IPS-18c (cell line): ENCODE measurements around the gene RASGRF1.

Experiments
- H3K4me3 ChIP-seq: 2 replicates; pipeline ENCODE4 v1.7.0; 2013; ENCODE audit warnings: low read depth, mild to moderate bottlenecking, low read length, moderate library complexity; ENCODE audit not compliant: insufficient read depth
- H3K9me3 ChIP-seq: one replicate; pipeline ENCODE4 v1.6.1; 2013; ENCODE audit warnings: mild to moderate bottlenecking, low read length, moderate library complexity; ENCODE audit not compliant: control insufficient read depth, insufficient read depth

The RASGRF1 gene

DNA sequence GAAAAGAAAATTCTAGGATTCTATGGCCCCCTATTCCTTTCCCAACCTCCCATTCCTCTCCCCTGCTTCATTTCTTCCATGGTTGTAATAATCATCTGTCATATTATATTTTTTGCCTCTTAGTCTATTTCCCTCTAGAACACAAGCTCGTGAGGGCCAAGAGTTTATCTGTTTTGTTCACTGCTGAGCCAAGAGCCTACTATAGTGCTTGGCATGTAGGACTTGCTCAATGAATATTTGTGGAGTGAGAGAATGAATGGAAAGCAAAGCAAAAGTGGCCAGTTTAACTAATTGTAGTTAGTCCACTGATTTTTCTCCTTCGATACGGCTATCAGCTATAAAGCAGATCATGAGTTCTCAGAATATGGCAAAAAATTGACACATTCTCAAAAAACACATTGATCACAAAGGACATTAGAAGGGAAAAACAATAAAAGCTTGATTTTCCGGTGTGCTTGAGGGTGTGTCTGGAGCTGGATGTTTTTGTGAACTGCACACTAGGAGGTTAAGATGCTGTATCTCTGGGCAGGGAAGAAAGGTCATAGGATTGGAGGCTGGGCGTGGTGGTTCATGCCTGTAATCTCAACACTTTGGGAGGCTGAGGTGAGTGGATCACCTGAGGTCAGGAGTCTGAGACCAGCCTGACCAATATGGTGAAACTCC lies 120.8 kb downstream of the RASGRF1 start:
- H3K4me3 ChIP-seq, result no peak overlapping the region
- H3K9me3 ChIP-seq, result no peaks in the 10 kb centered on the region

DNA sequence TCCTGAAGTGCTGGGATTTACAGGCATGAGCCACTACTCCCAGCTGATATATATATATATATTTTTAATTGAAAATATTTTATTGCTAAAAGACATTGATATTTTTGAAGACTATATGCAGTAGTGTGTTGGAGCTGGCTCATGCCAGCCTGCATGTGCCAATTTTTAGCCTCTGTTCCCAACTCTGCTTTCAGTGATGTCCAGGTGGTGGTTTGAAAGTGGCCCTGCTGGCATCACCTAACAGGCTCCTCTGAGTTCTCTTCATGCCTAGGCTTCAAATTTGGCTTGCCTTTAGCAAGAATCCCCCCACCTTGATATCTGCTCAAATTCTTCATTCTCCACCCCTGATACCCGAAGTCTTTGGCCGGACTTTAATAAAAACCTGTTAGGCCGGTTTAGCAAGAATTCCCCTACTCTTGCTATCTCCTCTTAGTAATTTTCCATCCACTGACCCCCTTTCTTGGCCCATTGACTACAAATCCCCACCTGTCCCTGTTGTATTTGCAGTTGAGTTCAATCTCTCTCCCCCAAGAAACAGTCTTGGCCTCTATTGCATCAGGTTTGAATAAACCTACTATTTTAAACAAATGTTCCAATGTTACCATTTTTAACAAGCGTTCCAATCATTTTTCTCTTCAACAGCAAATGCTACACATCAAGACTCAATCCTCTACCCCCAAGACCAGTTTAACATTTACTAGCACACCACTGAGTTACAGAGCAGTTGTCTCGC lies 121.9 kb downstream of the RASGRF1 start:
- H3K4me3 ChIP-seq, result no peak overlapping the region
- H3K9me3 ChIP-seq, result no peaks in the 10 kb centered on the region

DNA sequence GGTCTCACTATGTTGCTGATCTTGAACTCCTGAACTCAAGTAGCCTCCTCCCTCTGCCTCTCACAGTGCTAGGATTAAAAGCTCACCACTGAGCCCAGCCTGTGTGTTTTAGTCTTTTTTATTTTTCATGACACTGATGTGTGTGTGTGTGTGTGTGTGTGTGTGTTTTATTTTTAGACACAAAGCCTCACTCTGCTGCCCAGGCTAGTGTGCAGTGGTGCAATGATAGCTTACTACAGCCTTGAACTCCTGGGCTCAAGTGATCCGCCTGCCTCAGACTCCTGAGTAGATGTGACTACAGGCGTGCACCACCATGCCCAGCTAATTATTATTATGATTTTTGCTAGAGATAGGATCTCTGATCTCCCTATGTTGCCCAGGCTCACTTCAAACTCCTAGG lies 122.5 kb downstream of the RASGRF1 start:
- Histone ChIP-seq H3K9me3 (no peaks in the 10 kb centered on the region), H3K4me3 (no peak overlapping the region)

DNA sequence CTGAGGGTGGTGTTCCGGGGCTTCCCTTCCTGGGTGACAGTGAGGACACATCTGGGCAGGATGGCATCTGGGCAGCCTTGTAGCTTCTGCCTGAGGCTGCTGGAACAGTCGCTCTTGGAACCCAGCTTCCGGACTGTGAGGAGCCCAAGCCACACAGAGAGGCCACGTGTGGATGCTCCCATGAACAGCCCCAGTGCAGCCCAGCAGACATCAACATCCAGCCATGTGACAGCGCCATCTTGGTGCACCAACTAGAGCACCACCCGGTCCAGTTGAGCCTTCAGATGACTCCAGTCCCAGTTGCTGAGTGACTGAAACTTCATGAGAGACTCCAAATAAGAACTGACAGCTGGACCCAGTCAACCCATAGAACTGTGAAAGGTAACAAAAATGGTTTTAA lies 130.3 kb downstream of the RASGRF1 start:
- no peak overlapping the region for H3K4me3 ChIP-seq
- H3K9me3 ChIP-seq, result no peaks in the 10 kb centered on the region

DNA sequence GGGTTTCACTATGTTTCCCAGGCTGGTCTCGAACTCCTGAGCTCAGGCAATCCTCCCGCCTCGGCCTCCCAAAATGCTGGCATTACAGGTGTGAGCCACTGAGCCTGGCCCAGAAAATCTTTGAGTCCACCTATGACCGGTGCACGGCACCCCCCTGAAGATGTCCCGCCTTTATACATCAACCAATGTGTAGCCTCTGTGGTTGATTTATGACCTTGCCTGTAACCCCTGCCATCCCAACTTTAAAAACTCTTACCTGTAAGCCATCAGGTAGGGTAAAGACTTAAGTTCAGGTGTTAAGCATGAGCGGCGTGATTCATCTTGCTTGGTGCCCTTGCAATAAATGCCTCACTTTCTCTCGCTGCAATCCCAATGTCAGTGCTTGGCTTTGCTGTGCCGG lies 131.2 kb downstream of the RASGRF1 start:
- Histone ChIP-seq H3K4me3 (no peak overlapping the region), H3K9me3 (peaks cover under 1% of the 10 kb centered on the region)

DNA sequence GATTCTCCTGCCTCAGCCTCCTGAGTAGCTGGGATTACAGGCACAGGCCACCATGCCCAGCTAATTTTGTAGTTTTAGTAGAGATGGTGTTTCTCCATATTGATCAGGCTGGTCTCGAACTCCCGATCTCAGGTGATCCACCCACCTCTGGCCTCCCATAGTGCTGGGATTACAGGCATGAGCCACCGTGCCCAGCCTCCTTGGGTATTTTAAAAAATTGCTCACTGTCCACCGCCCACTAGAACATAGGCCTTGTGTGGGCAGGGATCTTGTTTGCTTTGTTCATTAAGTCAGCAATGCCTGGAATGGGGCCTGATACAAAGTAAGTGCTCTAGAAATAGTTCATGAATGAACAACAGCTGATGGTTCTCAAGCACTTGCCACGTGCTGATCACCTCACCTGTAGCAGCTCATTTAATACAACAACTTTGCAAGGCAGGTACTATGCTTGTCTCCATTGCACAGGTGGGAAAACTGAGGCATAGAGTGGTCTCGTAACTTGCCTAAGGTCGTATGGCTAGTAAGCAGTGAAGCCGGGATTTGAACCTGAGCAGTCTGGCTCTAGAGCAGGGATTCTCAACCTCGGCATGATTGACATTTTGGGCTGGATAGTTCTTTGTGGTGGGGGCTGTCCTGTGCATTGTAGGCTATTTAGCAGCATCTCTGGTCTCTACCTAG lies 133.0 kb downstream of the RASGRF1 start:
- peaks cover 2% of the 10 kb centered on the region for H3K9me3 ChIP-seq
- H3K4me3 ChIP-seq, result no peak overlapping the region

DNA sequence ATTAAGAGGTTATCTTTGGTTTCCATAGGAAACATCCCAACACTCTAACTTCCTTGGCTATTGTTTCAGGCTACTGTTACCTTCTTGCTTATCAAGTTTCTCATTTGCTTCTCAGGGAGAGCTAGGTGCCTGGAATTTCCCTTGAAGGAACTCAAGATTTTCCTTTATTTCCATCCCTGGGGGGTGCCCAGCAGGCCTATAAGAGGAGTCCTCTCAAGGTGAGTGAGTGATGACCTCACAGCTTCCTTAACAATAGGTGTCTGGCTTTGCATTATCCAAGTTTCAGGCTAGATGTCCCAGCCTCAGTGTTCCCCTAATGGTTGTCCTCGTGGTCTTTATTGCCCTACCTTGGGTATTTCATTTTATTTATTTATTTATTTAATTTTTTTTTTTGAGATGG lies 133.6 kb downstream of the RASGRF1 start:
- peaks cover 2% of the 10 kb centered on the region for H3K9me3 ChIP-seq

DNA sequence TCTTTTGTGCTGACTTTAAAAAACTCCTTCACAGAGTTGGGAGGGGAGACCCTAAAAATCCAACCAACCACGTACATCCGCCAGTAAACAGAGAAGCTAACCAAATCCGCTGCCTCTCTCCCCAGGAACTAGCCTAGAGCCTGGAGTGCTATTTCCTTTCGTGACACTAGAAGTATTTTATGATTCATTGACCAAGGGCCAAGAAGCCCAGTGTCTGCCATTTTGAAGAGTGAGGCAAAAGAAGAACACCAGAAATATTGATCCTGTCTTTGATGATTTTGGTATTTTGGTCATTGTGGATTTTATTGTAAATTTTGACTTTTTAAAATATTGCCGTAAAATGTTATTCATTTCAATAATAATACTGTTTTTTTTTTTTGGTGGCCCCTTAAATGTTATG lies 135.2 kb downstream of the RASGRF1 start:
- H3K4me3 ChIP-seq, result no peak overlapping the region
- peaks cover 2% of the 10 kb centered on the region for H3K9me3 ChIP-seq

More for the DNA sequence above, 133.6 kb downstream of the RASGRF1 start:
- no peak overlapping the region for H3K4me3 ChIP-seq

DNA sequence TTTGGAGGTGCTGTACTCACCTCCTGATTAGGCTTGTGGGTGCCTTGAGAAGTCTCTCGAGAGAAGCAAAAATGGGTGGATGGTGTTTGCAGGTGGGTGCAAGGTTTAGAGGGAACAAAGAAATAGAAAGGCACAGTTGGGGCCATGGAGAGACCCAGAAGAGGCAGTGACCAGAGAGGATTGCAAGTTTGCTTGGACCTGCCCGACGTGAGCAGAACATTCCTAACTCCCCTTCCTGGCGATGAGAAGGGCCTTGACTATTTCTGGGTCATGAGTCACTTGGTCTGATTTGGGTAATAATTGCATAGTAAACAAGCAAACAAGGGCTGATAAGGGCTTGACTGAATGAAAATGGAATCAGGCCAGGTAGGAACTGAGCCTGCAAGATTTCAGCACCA lies 138.7 kb downstream of the RASGRF1 start:
- peaks cover 2% of the 10 kb centered on the region for H3K9me3 ChIP-seq
- H3K4me3 ChIP-seq, result no peak overlapping the region

DNA sequence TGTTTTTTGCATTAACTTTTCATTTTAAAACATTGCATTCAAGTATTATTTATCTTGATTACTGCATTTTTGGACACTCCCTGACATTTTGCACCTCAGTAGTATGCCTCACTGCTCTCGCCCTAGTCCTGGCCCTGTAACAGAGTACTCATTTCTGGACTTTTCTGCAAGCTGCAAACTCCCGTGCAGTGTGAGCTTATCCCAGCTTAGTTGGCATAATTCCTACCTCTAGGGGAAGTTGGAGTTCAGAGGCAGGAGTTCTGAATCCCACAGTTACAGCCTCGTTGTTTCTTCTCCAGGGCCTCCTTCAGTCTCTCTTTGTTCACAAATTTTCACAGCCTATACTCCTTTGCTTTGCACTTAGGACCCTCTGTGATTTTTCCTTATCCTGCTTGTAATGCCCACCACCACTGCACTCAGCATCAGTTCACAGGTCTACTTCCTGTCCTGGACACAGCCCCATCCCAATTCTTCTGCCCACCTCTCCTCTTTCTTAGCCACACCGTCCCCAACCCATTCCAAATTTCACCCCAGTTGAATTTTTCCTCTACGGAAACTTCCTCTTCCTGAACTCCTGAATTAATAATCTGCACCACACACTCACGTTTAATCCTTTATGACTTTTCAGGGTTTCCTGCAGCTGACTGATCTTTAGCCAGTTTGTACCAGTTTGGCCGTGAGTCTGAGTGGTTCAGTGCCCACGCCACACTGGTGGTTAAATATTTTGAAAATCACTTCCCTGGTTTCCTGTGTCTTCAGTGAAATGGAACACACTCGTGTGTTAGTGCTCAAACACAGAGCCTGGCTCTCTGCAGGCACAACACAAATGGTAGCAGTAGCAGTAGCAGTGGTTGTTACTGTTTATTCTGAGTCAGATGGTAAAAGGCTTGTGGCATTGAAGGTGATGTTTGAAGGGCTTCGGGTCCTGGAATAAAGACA lies 139.4 kb downstream of the RASGRF1 start:
- peaks cover 2% of the 10 kb centered on the region for H3K9me3 ChIP-seq
- no peak overlapping the region for H3K4me3 ChIP-seq

DNA sequence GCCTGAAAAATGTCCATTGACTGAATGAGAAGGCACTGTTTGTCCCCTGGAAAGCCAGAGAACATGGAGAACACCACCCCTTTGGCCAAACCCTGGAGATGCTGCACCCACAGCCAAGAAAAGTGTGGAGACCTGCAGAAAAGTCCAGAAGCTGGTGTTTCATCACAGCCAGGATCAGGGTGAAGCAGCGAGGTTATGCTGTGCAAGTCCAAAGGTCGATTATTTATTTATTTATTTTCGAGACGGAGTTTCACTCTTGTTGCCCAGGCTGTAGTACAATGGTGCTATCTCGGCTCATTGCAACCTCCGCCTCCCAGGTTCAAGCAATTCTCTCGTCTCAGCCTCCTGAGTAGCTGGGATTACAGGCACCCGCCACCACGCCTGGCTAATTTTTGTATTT lies 140.2 kb downstream of the RASGRF1 start:
- H3K9me3 ChIP-seq, result peaks cover 2% of the 10 kb centered on the region
- no peak overlapping the region for H3K4me3 ChIP-seq

DNA sequence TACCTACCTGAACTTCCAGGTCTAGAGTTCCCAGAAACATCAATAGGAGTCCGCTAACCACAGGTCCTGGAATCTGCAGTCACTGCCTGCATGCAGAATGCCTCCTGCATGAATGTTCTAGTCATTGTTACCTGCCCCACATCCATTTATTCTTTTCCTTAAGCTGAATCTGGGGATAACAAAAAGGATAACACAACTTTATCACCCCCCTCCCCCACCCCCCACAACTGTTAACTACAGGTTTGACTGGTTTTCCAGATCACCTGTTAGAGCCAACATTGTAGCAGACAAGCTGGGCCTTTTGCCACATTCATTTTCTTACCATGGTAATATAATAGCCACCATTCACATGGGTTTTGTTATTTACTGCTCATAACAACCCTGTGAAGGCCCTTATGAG lies 141.1 kb downstream of the RASGRF1 start:
- H3K9me3 ChIP-seq, result peaks cover 2% of the 10 kb centered on the region
- no peak overlapping the region for H3K4me3 ChIP-seq

DNA sequence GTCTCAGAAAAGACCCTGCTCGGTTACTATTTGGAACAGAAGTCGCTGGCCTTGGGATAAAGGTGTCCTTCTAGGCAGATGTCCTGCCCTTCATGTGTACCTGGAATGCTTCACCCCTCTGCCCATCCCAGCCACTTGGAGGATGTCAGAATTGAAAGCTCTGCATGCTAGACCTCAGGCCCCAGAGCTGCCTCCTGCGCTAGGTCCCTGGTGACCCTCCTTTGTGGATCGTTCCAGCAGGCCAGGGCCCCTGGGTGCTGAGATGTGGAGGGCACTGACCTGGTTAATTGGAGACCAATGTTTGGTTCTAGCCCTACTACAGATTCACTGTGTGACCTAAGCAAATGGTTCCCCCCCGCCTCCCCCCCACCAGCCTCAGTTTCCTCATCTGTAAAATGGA lies 143.1 kb downstream of the RASGRF1 start:
- Histone ChIP-seq H3K4me3 (no peak overlapping the region), H3K9me3 (no peaks in the 10 kb centered on the region)

DNA sequence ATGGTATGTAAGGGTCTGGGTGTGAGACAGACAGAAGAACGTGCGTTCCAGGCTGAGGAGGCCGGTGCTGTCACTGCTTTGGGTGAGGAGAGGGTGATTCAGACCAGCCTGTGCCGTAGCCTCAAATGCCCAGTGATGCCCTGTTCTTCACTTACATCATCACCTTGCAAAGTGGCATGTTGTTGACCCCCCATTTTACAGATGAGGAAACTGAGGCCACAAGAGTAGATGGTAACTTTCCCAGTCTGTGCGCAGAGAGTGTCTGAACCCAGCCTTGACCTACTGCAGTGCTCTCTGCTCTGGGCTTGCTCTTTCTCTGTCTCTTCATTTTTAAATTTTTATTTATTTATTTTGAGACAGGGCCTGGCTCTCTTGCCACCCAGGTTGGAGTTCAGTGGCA lies 144.1 kb downstream of the RASGRF1 start:
- Histone ChIP-seq H3K9me3 (no peaks in the 10 kb centered on the region), H3K4me3 (no peak overlapping the region)

DNA sequence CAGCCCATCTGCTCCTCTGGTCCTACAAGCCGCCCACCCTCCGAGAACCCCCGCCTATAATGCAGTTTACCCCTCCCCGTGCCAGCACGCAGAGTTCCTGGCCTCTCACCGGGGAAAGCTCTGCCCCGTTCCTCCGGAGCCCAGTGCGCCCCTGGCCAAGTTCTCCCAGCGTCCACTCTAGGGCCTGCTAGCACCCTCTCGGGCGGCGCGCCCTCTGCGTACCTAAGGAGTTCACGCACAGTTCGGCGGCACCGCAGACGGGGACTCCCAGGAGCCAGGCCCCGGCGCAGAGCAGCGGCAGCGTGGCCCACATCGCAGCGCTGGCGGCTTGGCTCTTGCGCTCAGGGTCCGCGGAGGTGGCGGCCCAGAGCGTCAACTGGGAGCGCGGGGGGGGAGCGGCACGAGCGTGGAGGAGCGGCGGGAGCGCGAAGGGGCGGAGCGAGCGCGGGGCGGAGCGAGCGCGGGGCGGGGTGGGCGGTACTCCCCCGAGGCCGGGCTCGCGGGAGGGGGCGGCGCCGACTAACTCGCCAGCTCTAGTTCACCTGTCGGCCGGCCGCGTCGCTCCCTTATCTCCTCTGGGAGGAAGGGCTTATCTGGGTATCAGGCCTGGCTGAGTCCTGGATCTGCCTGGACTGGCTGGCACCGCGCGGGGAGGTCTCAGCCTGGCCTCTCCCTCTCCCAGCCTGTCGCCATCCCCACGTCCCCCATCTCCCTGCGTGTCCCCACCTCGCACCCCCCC lies 145.7 kb downstream of the RASGRF1 start, which contains the start of gene CTSH:
CTSH (minus strand) TSS at position 378 of the 739 bp plus-strand sequence; CDS start at position 313, 65 bp downstream.
- Histone ChIP-seq H3K4me3 (peak within 1 kb of the TSS; percentile 59), H3K9me3 (no peaks in the 10 kb centered on the region)

DNA sequence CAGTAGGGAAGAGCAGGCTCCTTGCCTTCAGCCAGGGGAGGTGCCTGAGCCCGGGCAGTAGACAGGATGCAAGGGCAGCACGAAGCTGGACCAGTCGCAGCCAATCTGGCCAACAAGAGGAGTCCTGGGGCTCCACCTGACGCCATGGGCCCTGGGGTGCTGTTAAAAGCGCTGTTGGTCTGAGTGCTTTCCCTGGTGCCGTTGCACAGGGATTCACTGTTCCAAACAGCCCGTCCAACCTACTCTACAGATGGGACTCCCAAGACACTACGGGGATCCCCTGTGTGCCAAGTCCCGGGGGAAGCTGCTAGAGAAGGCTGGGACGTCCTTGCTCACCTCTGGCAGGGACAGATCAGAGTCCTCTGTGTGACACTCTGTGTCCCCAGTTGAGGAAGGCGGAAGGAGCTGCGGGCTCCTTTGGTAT lies 146.4 kb downstream of the RASGRF1 start:
- Histone ChIP-seq H3K9me3 (no peaks in the 10 kb centered on the region), H3K4me3 (peak overlapping the region; percentile 59)
